Activated CD4-positive, alpha-beta memory T cell treated with anti-CD3 and anti-CD28 coated beads, Interleukin-2, amount 10 ng/mL, durations not matched to agents 7 days and 5 days (primary cell): ENCODE measurements around the gene CRBN. TPM values are rescaled to one million over a fixed set of nuclear protein-coding genes. Genes with fewer than 3 reads are reported as not detected.

Experiments
- CTCF ChIA-PET: fragments of 350-600 bp; sonication (Branson Sonifier 250); formaldehyde crosslinking; loops from one replicate; lab custom pipeline; 2021; ENCODE audit warnings: antibody characterized with exemption, inconsistent platforms; lab: Charles Lee
- POLR2A ChIA-PET: fragments of 350-600 bp; sonication (Branson Sonifier 250); formaldehyde crosslinking; loops from one replicate; lab custom pipeline; 2021; ENCODE audit warnings: antibody characterized with exemption; lab: Charles Lee
- DNase-seq: peaks from one replicate; pipeline ENCODE4 v3.0.0-alpha.2; 2020
- H3K27ac Mint-ChIP-seq: one replicate; pipeline ENCODE4 v1.8.0; 2021; ENCODE audit warnings: mild to moderate bottlenecking, mixed read lengths
- H3K27me3 Mint-ChIP-seq: one replicate; pipeline ENCODE4 v1.8.0; 2021; ENCODE audit warnings: mixed read lengths
- H3K36me3 Mint-ChIP-seq: one replicate; pipeline ENCODE4 v1.8.0; 2021; ENCODE audit warnings: low read depth, mixed read lengths
- H3K4me1 Mint-ChIP-seq: one replicate; pipeline ENCODE4 v1.8.0; 2021; ENCODE audit warnings: mixed read lengths
- H3K4me3 Mint-ChIP-seq: one replicate; pipeline ENCODE4 v1.8.0; 2021; ENCODE audit warnings: mild to moderate bottlenecking, mixed read lengths
- H3K9me3 Mint-ChIP-seq: one replicate; pipeline ENCODE4 v1.8.0; 2021; ENCODE audit warnings: mixed read lengths
- total RNA-seq, 2 experiments: library from RNA; stranded (reverse); gene quantifications; one replicate each; pipeline ENCODE4 v1.2.3, GENCODE V29; 2021

Gene CRBN
- total RNA-seq = 10 to 100 TPM; 62.8 to 74.4 TPM

DNA sequence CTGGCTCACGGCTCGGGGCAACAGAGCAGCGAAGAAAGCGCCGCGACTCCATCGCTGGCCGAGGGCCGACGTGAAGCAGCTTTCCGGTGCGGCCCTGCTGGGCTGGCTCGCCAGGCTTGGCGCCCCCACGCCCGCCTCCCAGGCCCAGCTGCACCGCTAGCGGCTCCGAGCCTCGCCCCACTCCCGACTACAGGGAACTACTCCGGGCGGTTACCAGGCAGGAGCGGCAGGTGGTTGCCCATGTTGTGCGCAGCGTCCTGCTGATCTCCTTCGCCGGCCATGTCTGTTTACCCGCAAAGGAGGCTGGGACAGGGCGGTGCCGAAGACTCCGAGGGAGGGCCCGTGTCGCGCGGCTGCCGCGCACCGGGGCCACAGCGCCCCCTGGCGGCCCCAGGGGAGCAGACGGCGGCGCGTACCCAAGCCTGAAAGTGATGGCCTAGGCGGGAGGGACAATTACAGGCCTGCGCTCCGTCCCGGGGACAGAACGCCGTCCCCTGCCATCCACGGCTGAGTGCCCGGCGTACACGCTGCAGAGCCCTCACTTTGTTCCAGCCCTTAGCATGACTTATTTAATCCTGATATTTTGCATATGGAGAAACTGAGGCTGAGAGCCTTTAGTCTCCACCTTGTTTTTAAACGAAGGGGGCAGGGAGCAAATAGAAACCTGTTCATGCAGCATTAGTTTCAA, at the start of gene CRBN:
Gene CRBN (minus strand): TSS at position 285 of the 688 bp plus-strand sequence. CDS start 4 bp downstream, at position 281.
- H3K9me3 Mint-ChIP-seq = no peaks in the 10 kb centered on the region
- peaks cover 31% of the 10 kb centered on the region for H3K36me3 Mint-ChIP-seq
- peak within 1 kb of the TSS; percentile 99 for H3K4me3 Mint-ChIP-seq
- peak; percentile 91 for DNase-seq
- CTCF ChIA-PET = interaction anchor here (0.6 to 1.2 kb wide), 5 partner anchors 9 to 812 kb away, joined by 3 to 7 read pairs (median 3); no protein-coding TSS in a partner anchor
- peaks cover 9% of the 10 kb centered on the region for H3K27me3 Mint-ChIP-seq
- peaks cover 48% of the 10 kb centered on the region for H3K4me1 Mint-ChIP-seq
- peak within 1 kb of the TSS; percentile 91 for H3K27ac Mint-ChIP-seq
- POLR2A ChIA-PET = interaction anchor here (0.7 to 1.2 kb wide), 8 partner anchors 10 to 1125 kb away, joined by 3 to 5 read pairs (median 3); no protein-coding TSS in a partner anchor

DNA sequence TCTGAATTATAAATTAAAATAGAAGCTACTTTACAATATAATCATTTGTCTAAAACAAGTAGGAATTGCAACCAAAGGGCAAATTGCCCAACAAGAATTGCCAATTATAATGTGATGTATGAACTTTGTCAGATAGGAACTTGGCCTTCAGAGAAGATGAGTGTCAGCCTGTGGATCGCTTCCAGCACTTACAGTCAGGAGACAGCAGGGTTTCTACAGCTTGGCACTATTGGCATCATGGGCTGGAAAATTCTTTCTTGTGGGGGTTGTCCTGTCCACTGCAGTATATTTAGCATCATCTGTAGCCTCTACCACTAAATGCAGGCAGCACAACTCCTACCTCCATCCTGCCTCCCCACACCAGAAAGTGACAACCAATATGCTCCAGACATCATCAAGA, 48.1 kb upstream of the CRBN start:
- POLR2A ChIA-PET = no interaction called here
- H3K4me3 Mint-ChIP-seq = no peak overlapping the region
- H3K27me3 Mint-ChIP-seq = no peaks in the 10 kb centered on the region
- H3K9me3 Mint-ChIP-seq = peaks cover 3% of the 10 kb centered on the region
- no peak overlapping the region for H3K27ac Mint-ChIP-seq
- H3K4me1 Mint-ChIP-seq = no peaks in the 10 kb centered on the region
- DNase-seq = no peak
- no peaks in the 10 kb centered on the region for H3K36me3 Mint-ChIP-seq
- CTCF ChIA-PET = no interaction called here

DNA sequence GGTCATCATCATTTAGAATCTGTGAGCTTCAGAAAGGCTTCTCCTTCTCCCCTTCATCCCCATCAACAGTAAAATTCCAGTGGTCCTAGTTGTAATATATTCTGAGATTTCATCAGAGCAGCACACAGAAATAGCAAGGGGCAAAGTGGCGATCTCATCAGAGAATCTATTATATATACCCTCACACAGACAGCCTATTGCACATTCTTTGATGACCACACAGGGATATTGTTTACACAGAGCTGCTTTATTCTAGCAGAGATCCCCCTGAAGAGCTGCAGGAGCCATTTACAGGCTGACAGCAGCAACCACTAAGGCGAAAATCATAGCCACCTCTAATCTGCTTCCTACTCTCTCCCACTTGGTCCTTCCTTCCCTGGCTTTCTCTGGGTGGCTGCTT, 42.0 kb upstream of the CRBN start:
- H3K36me3 Mint-ChIP-seq = no peaks in the 10 kb centered on the region
- H3K4me1 Mint-ChIP-seq = no peaks in the 10 kb centered on the region
- no peaks in the 10 kb centered on the region for H3K9me3 Mint-ChIP-seq
- no peak overlapping the region for H3K27ac Mint-ChIP-seq
- H3K4me3 Mint-ChIP-seq = no peak overlapping the region
- H3K27me3 Mint-ChIP-seq = no peaks in the 10 kb centered on the region
- POLR2A ChIA-PET = no interaction called here
- CTCF ChIA-PET = interaction anchor here (1.6 kb wide), 1 partner anchor 21 kb away, joined by 4 read pairs; no protein-coding TSS in a partner anchor
- DNase-seq = no peak

GRCh38 chr3:3216401-3216800, 36.9 kb upstream of the CRBN start:
- Mint-ChIP-seq H3K9me3 (no peaks in the 10 kb centered on the region), H3K36me3 (no peaks in the 10 kb centered on the region), H3K27ac (no peak overlapping the region), H3K4me3 (no peak overlapping the region), H3K4me1 (no peaks in the 10 kb centered on the region), H3K27me3 (no peaks in the 10 kb centered on the region)
- DNase-seq = no peak
- ChIA-PET CTCF (no interaction called here), POLR2A (no interaction called here)

DNA sequence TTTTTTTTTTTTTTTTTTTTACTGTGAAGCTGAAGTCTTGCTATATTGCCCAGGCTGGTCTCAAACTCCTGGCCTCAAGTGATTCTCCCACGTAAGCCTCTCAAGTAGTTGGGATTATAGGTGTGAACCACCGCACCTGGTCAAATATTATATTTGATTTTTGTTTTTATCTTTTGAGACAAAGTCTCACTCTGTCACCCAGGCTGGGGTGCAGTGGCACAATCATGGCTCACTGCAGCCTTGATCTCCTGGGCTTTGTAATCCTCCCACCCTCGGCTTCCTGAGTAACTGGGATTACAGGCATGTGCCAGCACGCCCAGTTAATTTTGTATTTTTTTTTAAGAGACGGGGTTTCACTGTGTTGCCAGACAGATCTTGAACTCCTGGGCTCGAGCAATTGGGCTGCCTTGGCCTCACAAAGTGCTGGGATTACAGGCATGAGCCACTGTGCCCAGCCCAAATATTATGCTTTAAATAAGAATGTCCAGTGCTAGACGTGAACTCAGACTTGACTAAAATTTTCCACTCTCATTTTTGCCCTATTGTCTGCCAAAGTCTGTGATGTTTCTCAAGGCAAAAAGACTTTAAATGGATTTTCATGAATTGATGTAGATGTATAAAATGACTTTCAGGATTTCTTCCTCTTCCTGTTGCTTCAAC, 33.4 kb upstream of the CRBN start:
- CTCF ChIA-PET = interaction anchor here (0.9 kb wide), 1 partner anchor 12 kb away, joined by 4 read pairs; no protein-coding TSS in a partner anchor
- Mint-ChIP-seq H3K9me3 (no peaks in the 10 kb centered on the region), H3K27me3 (peaks cover 3% of the 10 kb centered on the region), H3K36me3 (no peaks in the 10 kb centered on the region), H3K4me3 (no peak overlapping the region), H3K4me1 (no peaks in the 10 kb centered on the region), H3K27ac (no peak overlapping the region)
- no peak for DNase-seq
- POLR2A ChIA-PET = no interaction called here

GRCh38 chr3:3209714-3210113, 30.2 kb upstream of the CRBN start:
- ChIA-PET POLR2A (no interaction called here), CTCF (interaction anchor here (3.3 kb wide), 1 partner anchor 8 kb away, joined by 22 read pairs; no protein-coding TSS in a partner anchor)
- no peaks in the 10 kb centered on the region for H3K9me3 Mint-ChIP-seq
- H3K27me3 Mint-ChIP-seq = peaks cover 3% of the 10 kb centered on the region
- no peaks in the 10 kb centered on the region for H3K4me1 Mint-ChIP-seq
- H3K27ac Mint-ChIP-seq = no peak overlapping the region
- no peak overlapping the region for H3K4me3 Mint-ChIP-seq
- no peak for DNase-seq
- H3K36me3 Mint-ChIP-seq = no peaks in the 10 kb centered on the region

GRCh38 chr3:3209057-3209456, 29.6 kb upstream of the CRBN start:
- no peak for DNase-seq
- CTCF ChIA-PET = interaction anchor here (3.3 kb wide), 1 partner anchor 8 kb away, joined by 22 read pairs; no protein-coding TSS in a partner anchor
- Mint-ChIP-seq H3K4me1 (no peaks in the 10 kb centered on the region), H3K4me3 (no peak overlapping the region), H3K36me3 (no peaks in the 10 kb centered on the region), H3K27me3 (peaks cover 3% of the 10 kb centered on the region), H3K27ac (no peak overlapping the region), H3K9me3 (no peaks in the 10 kb centered on the region)
- POLR2A ChIA-PET = no interaction called here

DNA sequence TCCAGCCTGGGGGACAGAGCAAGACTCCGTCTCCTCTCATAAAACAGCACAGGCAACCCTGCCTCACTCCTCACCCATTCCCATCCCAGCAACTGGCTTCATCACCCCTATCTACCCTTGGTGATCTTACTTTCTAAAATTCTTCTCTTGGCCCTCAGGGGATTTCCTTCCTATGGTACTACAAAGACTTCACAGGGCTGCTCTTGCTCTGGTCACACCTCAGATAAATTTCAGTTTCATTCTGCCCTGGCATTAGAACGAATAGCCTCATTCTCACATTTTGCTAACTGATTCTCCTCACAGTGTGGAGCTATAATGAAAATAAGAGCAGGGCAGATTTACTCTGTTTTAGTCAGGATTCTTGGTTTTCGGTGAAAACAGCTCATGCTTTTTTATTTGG, 22.1 kb upstream of the CRBN start:
- CTCF ChIA-PET = interaction anchor here (1.0 to 3.9 kb wide), 8 partner anchors 9 to 1091 kb away, joined by 4 to 32 read pairs (median 15); no protein-coding TSS in a partner anchor
- DNase-seq = no peak
- peaks cover 5% of the 10 kb centered on the region for H3K27me3 Mint-ChIP-seq
- no peaks in the 10 kb centered on the region for H3K9me3 Mint-ChIP-seq
- H3K4me3 Mint-ChIP-seq = no peak overlapping the region
- H3K4me1 Mint-ChIP-seq = peaks cover 14% of the 10 kb centered on the region
- POLR2A ChIA-PET = no interaction called here
- no peaks in the 10 kb centered on the region for H3K36me3 Mint-ChIP-seq
- no peak overlapping the region for H3K27ac Mint-ChIP-seq

GRCh38 chr3:3200632-3201212, 21.2 kb upstream of the CRBN start:
- no peak overlapping the region for H3K4me3 Mint-ChIP-seq
- ChIA-PET CTCF (interaction anchor here (0.6 to 3.9 kb wide), 21 partner anchors 9 to 1092 kb away, joined by 3 to 32 read pairs (median 4); no protein-coding TSS in a partner anchor), POLR2A (no interaction called here)
- H3K27ac Mint-ChIP-seq = no peak overlapping the region
- peaks cover 5% of the 10 kb centered on the region for H3K27me3 Mint-ChIP-seq
- H3K36me3 Mint-ChIP-seq = no peaks in the 10 kb centered on the region
- DNase-seq = peak; percentile 26
- no peaks in the 10 kb centered on the region for H3K9me3 Mint-ChIP-seq
- H3K4me1 Mint-ChIP-seq = peaks cover 14% of the 10 kb centered on the region

DNA sequence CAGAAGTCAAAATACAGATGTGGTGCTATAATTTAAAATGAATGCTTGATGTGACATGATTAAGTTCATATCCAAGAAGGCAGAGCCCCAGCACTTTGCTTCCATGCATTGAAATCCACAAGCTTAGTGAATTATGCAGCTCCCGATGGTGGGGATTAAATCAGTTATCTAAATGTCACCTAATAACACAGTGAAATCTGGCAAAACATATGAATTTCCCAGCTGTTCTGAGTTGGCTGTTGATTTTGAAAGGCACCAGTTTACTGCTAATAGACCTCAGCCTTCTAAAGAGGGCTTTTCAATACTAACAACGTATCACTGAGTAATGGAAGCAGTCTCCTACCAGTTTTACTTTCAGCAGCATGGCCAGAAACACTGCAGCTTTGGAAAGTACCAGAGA, 19.8 kb upstream of the CRBN start:
- Mint-ChIP-seq H3K36me3 (no peaks in the 10 kb centered on the region), H3K27ac (no peak overlapping the region), H3K27me3 (peaks cover 5% of the 10 kb centered on the region), H3K4me3 (no peak overlapping the region), H3K9me3 (no peaks in the 10 kb centered on the region), H3K4me1 (peaks cover 16% of the 10 kb centered on the region)
- DNase-seq = no peak
- POLR2A ChIA-PET = no interaction called here
- CTCF ChIA-PET = interaction anchor here (1.1 to 3.9 kb wide), 6 partner anchors 8 to 1091 kb away, joined by 3 to 32 read pairs (median 14); no protein-coding TSS in a partner anchor

DNA sequence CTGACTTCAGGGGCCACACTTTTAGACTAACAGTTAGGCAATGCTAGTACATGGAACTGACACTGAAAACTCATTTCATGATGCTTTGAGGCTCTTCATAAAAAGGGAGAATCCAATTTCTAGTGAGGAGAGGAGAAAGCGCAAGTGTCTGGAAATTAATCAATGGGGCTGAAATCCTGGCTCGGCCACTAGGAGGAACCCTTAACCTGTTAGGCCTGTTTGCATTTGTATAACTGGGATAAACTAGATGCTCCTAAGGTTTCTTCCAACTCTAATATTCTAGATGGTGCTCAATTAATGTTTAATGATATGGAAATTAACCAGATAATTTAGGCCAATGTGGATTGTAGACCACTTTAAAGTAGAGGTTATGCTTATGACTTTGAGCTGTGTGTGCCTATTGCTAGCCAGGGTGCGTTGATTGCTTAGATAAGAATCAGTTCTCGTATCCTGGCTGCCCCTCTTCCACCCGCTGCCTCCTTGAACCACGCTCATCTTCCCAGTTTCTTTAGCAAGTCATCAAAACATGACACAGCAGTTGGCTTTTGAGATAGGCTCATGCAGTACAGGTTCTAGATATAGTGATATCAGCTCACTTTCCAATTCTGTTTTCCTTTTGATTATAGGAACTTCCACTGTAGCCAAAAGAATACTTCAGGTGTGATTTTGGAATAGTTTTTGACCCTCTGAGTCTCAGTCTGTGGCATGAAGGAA, 16.8 kb upstream of the CRBN start:
- ChIA-PET CTCF (interaction anchor here (0.8 to 1.4 kb wide), 3 partner anchors 9 to 802 kb away, joined by 3 to 6 read pairs (median 5); no protein-coding TSS in a partner anchor), POLR2A (no interaction called here)
- no peaks in the 10 kb centered on the region for H3K9me3 Mint-ChIP-seq
- no peaks in the 10 kb centered on the region for H3K36me3 Mint-ChIP-seq
- peaks cover 5% of the 10 kb centered on the region for H3K27me3 Mint-ChIP-seq
- H3K27ac Mint-ChIP-seq = no peak overlapping the region
- H3K4me1 Mint-ChIP-seq = peaks cover 23% of the 10 kb centered on the region
- no peak for DNase-seq
- H3K4me3 Mint-ChIP-seq = no peak overlapping the region

- H3K9me3 Mint-ChIP-seq = no peaks in the 10 kb centered on the region
- CTCF ChIA-PET = no interaction called here
- POLR2A ChIA-PET = no interaction called here
These were observed 15.4 kb upstream of the CRBN start for GRCh38 chr3:3194861-3195260.

More at GRCh38 chr3:3194861-3195260, 15.4 kb upstream of the CRBN start:
- no peaks in the 10 kb centered on the region for H3K36me3 Mint-ChIP-seq
- no peak overlapping the region for H3K4me3 Mint-ChIP-seq
- H3K27ac Mint-ChIP-seq = no peak overlapping the region
- peaks cover 23% of the 10 kb centered on the region for H3K4me1 Mint-ChIP-seq
- DNase-seq = no peak
- H3K27me3 Mint-ChIP-seq = peaks cover 5% of the 10 kb centered on the region
